Activated gamma-delta T cell treated with Interleukin-2 at 50 U/mL for 16 hours (primary cell): ENCODE results near the gene RASA4.
A peak's percentile ranks its signal among the peaks of the same experiment; 100 is the strongest.
"Not testable (repeated sequence)": the region's sequence is repeated elsewhere in the genome, so short reads cannot be mapped to it uniquely, and the experiment has no call there.

ENCODE experiments used
- DNase-seq: peaks from one replicate; pipeline ENCODE4 v3.0.0-alpha.2; 2020

Gene RASA4

DNA sequence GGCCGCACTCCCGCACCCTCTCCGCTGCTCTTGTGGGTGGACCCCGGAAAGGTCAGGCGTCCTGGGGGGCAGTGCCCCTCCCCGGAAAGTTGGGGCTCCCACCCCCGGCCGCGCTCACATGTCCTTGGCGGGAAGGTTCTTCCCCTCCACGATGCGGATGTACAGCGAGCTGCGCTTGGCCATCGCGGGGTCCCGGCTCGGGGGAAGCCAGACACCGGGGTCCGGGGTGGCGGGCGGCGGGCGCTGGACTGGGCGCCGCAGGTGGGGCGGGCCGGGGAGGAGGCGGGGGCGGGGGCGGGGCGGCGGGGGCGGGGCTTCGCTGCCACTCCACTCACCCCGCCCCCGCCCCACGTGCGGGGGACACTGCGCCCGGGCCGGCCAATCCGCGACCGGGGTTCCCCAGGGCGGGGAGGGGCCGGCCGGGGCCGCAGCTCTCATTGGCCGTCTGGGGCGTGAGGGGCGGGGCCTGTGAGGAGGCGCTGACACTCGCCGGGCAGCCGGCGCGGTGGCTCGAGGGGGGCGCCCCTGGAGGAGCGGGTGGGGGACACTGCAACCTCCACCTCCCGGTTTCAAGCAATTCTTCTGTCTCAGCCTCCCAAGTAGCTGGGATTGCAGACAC, at the start of gene RASA4:
TSS of gene RASA4 (minus strand) at position 250 of the 619 bp plus-strand sequence. CDS start at position 183, 67 bp downstream.
- DNase-seq = peak; percentile 14

DNA sequence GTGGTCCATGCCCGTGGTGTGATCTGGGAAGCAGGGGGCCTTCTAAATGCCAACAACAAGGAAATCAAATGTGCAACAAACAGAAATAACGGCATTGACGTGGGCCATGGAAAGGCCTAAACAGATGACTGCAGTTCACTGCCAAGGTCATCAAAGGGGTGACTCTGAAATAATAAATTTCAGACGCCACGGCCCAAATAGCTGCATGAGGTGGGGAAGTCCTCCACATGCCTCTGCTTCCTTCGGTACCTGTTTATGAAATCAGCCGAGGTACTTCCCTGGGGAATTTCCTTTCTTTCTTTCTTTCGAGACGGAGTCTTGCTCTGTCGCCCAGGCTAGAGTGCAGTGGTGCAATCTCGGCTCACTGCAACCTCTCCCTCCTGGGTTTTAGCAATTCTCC, 48.2 kb upstream of the RASA4 start:
- DNase-seq = not testable (repeated sequence)

- not testable (repeated sequence) for DNase-seq
These were observed 33.4 kb upstream of the RASA4 start, which contains the start of gene SPDYE2B for GRCh38 chr7:102649924-102650323. TSS of gene SPDYE2B (plus strand) at chr7:102650319. CDS start at chr7:102652349, 2,030 bp downstream.

GRCh38 chr7:102647813-102648212, 31.3 kb upstream of the RASA4 start:
- not testable (repeated sequence) for DNase-seq

- not testable (repeated sequence) for DNase-seq
These were observed 26.8 kb upstream of the RASA4 start for GRCh38 chr7:102643404-102643803.

GRCh38 chr7:102642691-102643090, 26.1 kb upstream of the RASA4 start, which contains the start of gene UPK3BL1:
TSS of gene UPK3BL1 (minus strand) at chr7:102642791. CDS start at chr7:102642741, 50 bp downstream.
- not testable (repeated sequence) for DNase-seq

GRCh38 chr7:102638848-102639247, 22.3 kb upstream of the RASA4 start:
- not testable (repeated sequence) for DNase-seq

DNA sequence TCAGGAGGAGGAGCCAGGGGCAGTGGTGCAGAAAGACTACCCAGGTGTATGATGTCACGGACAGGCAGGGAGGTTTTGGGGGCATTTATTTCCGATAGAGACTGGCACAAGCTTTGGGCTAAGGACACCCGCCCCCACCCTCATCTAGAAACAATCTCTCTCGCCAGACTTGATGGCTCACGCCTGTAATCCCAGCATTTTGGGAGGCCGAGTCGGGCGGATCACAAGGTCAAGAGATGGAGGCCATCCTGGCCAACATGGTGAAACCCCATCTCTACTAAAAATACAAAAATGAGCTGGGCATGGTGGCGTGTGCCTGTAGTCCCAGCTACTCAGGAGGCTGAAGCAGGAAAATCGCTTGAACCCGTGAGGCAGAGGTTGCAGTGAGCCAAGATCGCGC, 20.4 kb upstream of the RASA4 start:
- not testable (repeated sequence) for DNase-seq

DNA sequence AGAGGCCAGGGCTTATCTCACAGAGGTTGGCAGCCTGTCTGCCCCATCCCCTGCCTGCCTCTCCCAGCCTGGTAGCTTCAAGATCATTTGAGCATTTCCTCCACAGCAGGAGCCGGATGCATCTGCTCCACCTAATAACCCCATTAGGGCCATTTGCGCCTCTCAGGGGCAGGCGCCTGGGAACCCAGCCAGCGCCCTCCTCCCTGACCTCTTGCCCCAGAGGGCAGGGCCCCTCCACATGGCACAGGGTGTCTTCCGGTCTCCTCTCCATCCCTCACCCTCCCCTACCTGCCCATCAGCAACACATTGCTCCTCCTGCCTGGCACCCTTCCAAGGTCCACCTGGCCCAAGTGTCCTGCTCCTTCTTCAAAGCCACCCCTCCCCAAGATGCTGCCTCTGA, 18.8 kb upstream of the RASA4 start:
- DNase-seq = not testable (repeated sequence)

DNA sequence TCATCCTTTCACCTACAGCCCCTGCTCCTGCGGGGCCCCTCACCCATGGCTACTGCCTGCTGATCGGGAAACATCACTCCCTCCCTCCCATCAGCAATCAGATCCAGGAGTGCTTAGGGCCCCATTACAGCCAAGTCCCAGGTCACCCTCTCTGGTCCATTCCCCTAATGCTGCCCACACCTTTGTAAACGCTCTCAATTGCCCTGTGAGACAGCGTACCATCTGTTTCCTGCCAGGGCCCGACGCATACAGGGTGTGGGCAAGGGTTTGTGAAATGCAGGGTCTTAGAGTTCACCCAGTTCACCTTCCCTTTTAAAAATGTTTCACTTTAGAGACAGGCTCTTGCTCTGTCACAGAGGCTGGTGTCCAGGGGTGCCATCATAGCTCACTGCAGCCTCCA, 17.7 kb upstream of the RASA4 start:
- not testable (repeated sequence) for DNase-seq

DNA sequence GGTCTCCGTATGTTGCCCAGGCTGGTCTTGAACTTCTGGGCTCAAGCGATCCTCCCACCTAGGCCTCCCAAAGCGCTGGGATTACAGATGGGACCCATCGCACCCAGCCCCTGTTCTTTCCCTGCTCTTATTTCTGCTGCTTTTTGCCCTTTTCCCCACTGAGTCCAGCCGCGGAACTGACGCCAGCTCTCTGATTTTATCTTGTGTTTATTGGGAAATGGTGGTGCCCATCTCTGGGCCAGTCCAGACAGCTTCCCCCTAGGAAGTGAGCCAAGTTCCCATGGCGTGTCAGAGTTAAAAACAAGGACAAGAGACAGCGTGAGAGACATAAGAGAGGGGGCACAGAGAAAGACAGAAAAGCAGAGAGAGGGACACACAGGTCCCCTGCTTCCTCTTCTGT, 14.1 kb upstream of the RASA4 start:
- not testable (repeated sequence) for DNase-seq

DNA sequence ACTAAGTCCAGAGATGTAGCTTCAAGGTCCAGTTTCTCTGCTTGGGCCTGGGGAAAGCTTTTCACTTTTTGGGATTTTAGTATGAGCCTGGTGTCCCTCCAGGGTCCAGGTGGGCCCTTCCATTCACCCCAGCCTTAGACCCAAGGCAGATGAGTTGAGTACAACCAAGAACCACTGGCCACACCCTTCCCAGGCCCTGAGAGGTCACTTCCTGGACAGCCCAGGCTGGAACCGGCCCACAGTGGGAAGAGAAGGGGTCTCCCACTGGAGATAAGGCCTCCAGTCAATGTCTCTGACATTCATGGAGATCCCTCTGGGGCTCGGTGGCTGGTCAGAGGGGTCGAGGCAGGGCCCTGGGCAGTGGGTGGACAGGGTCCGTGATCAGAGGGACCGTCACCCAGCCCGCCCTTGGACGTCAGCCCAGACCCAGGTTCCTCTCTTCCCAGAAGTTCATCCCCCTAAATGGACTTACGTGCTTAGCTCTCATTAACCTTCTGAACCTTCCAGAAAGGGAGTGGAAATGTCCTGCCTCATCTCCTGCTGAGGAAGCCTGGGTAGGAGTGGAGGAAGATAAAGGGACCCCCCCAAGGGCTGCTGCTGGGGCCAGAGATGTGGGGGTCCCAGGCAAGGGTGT, 10.8 kb upstream of the RASA4 start:
- DNase-seq = not testable (repeated sequence)

DNA sequence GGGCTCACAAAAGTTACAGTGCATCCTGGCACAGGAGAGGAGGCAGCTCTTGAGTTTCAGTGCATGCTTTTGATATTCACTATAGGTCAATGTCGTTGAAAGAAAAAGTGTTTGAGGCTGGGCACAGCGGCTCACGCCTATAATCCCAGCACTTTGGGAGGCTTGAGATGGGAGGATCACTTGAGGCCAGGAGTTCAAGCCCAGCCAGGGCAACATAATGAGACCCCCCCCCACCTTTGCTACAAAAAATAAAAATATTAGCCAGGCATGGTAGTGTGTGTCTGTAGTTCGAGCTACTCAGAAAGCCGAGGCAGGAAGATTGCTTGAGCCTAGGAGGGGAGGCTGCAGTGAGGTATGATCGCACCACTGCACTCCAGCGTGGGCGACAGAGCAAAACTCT, 1.6 kb upstream of the RASA4 start:
- DNase-seq = not testable (repeated sequence)

DNA sequence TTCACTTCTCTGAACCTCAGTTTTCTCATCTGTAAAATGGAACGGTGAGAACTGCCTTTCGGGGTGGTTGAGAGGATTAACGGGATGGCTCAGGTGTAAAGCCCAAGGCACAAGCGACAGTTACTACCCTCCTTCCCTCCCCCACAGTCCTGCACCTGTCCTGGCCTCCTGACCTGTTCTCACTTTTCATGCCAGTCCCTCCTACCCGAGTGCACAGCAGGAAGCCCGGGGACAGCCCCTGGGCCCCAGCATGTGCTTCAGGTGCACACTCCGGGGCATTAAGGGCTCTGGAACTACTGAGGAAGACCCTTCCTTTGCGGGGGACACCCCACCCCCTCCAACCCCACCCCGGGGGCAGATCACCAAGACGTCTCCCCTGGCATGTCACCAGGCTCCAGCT, 626 bp downstream of the RASA4 start:
- DNase-seq = not testable (repeated sequence)

DNA sequence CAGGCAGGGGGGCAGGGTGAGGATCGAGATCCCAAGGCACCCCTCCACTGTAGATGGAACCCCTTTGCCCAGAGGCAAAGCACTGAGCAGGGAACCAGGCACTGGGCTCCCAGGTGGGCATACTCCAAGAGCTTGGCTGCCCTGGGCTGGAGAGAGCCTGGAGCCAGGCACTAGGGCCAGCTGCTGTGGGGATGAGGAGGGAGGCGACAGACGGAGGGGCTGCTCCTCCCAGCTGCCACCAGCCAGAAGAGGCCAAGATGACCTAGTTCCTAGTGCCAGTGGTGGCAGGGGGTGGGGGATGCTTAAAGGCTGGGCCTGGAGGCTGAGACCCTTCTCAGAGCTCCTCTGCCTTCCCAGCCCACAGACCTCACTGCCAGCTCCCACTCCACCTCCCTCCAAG, 1.7 kb downstream of the RASA4 start:
- DNase-seq = not testable (repeated sequence)

DNA sequence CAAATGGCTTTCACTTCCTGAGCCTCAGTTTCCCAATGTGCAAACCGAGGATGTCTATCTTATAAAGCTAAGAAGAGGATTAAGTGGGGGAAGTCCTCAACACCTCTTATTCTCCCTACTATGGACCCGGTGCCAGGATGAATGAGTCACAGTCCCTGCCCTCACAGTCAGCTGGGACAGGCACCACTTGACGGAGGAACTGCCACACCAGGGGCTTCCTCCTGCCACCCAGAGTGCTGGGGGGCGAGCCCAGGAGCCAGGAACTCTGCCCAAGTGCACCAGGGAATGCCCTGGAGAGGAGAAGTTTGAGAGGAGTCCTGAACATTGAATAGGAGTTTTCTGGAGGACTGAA, 2.2 kb downstream of the RASA4 start:
- DNase-seq = not testable (repeated sequence)

GRCh38 chr7:102613575-102614345, 2.8 kb downstream of the RASA4 start:
- not testable (repeated sequence) for DNase-seq

DNA sequence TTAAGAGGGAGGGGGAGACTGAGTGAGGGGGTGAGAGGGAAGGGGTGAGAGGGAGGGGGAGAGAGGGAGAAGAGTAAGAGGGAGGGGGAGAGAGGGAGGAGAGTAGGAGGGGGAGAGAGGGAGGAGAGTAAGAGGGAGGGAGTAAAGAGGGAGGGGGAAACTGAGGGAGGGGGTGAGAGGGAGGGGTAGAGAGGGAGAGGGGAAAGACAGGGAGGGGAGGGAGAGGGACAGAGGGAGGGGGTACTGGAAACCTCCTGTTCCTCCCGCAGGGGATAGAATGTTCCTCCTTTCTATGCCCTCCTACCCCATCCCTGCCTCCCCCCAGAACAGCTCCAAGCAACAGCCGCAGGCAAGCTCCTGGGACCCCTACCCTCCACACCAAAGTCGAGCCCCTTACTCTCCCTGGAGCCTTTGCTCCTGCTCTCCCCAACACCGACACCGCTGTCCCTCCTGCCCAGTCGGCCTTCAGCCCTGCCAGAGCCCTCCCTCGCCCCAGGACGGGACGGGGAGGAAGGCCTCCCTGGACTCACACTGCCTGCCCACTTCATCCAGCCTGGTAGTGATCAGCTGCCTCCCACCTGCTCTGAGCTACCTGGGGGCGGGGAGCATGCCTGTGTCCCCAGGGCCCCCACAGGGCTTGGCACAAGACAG, 4.8 kb downstream of the RASA4 start:
- DNase-seq = not testable (repeated sequence)

- DNase-seq = not testable (repeated sequence)
These were observed 5.4 kb downstream of the RASA4 start for GRCh38 chr7:102611013-102611674.

DNA sequence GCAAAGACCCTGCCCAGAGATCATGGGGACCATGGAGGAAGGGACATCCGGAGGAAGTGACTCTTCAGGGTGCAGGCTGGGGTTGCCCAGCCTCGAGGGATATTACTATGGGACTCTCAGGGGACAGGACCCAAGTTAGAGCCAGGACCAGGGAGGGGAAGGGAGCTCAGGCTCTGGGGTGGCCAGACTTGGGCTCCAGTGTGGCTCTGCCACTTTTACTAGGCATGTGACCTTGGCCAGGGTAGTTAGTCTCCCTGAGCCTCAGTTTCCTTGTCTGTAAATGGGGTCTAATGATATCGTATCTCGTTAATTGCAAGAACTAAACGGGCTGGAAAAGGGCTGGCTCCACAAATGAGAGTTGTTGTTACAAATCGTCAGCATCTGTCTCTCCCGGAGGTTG, 6.1 kb downstream of the RASA4 start:
- not testable (repeated sequence) for DNase-seq

DNA sequence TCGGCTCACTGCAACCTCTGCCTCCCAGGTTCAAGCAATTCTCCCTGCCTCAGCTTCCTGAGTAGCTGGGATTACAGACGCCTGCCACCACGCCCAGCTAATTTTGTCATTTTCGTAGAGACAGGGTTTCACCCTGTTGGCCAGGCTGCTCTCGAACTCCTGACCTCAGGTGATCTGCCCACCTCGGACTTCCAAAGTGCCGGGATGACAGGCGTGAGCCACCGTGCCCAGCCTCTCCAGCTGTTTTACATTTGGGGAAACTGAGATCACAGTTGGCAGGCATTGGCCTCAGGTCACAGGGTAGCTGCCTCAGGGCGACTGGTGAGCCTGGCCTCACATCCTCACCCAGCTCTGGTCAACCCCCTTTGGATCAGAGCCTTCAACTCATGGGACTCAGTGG, 6.8 kb downstream of the RASA4 start:
- DNase-seq = not testable (repeated sequence)

GRCh38 chr7:102606848-102607247, 9.7 kb downstream of the RASA4 start:
- DNase-seq = not testable (repeated sequence)
